Liver (tissue), 3 donors: ENCODE results near the gene GRB14.

Source experiments
- CTCF ChIP-seq: fragments of 150-350 bp; IDR thresholded peaks from 2 replicates; pipeline ENCODE4 v1.5.1; 2017; ENCODE audit warnings: improper control_type of control experiment, low read depth, low read length; ENCODE audit not compliant: missing input control
- GABPA ChIP-seq, 2 donors: IDR thresholded peaks in 1 of 2; conservative IDR thresholded peaks in 1 of 2; 2 replicates each; pipeline ENCODE4 v1.6.1; 2016; ENCODE audit warnings: antibody characterized with exemption in 2 of 2, mild to moderate bottlenecking in 1 of 2, moderate library complexity in 1 of 2
- JUND ChIP-seq, 2 donors: IDR thresholded peaks; 2 replicates each; pipeline ENCODE4 v1.6.1; 2016; ENCODE audit warnings: antibody characterized with exemption in 2 of 2
- TAF1 ChIP-seq: conservative IDR thresholded peaks from 2 replicates; pipeline ENCODE4 v1.6.1; 2016; ENCODE audit warnings: antibody characterized with exemption, mild to moderate bottlenecking
- YY1 ChIP-seq: IDR thresholded peaks from 2 replicates; pipeline ENCODE4 v1.6.1; 2016; ENCODE audit warnings: antibody characterized with exemption, mild to moderate bottlenecking
- TF ChIP-seq, protein P1 (sequence below): IDR thresholded peaks from 2 replicates; pipeline ENCODE4 v1.6.1; 2016; ENCODE audit warnings: antibody characterized with exemption, mild to moderate bottlenecking
- donor health status: healthy.
- donor health status: healthy.

- TF ChIP-seq CTCF = no peak
- TF ChIP-seq TAF1 = no peak
- no peak for TF ChIP-seq JUND (IDR thresholded peaks at IDR 0.05)
- TF ChIP-seq, protein P1, sequence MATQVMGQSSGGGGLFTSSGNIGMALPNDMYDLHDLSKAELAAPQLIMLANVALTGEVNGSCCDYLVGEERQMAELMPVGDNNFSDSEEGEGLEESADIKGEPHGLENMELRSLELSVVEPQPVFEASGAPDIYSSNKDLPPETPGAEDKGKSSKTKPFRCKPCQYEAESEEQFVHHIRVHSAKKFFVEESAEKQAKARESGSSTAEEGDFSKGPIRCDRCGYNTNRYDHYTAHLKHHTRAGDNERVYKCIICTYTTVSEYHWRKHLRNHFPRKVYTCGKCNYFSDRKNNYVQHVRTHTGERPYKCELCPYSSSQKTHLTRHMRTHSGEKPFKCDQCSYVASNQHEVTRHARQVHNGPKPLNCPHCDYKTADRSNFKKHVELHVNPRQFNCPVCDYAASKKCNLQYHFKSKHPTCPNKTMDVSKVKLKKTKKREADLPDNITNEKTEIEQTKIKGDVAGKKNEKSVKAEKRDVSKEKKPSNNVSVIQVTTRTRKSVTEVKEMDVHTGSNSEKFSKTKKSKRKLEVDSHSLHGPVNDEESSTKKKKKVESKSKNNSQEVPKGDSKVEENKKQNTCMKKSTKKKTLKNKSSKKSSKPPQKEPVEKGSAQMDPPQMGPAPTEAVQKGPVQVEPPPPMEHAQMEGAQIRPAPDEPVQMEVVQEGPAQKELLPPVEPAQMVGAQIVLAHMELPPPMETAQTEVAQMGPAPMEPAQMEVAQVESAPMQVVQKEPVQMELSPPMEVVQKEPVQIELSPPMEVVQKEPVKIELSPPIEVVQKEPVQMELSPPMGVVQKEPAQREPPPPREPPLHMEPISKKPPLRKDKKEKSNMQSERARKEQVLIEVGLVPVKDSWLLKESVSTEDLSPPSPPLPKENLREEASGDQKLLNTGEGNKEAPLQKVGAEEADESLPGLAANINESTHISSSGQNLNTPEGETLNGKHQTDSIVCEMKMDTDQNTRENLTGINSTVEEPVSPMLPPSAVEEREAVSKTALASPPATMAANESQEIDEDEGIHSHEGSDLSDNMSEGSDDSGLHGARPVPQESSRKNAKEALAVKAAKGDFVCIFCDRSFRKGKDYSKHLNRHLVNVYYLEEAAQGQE = no peak
- no peak for TF ChIP-seq YY1
- no peak for TF ChIP-seq GABPA (IDR thresholded peaks at IDR 0.05 in 1 of 2, conservative IDR thresholded peaks at IDR 0.05 in 1 of 2)
Observed at GRCh38 chr2:164642268-164642667, 21.0 kb upstream of the GRB14 start.
